ENCODE measurements around the gene LYSMD2.

Gene LYSMD2

GRCh38 chr15:51718219-51718618 lies 19.2 kb downstream of the LYSMD2 start:
- DNase-seq = no peak

- DNase-seq = no peak
Measured at GRCh38 chr15:51714911-51715310, 22.5 kb downstream of the LYSMD2 start.

- DNase-seq = no peak
Measured at GRCh38 chr15:51714162-51714561, 23.3 kb downstream of the LYSMD2 start.

- no peak for DNase-seq
Measured at GRCh38 chr15:51709031-51709430, 28.4 kb downstream of the LYSMD2 start.

GRCh38 chr15:51708013-51708412 lies 29.4 kb downstream of the LYSMD2 start:
- no peak for DNase-seq

GRCh38 chr15:51706926-51707608 lies 30.4 kb downstream of the LYSMD2 start:
- DNase-seq = no peak

- DNase-seq = no peak
Measured at GRCh38 chr15:51706291-51706690, 31.2 kb downstream of the LYSMD2 start.

GRCh38 chr15:51702710-51703109 lies 34.7 kb downstream of the LYSMD2 start:
- no peak for DNase-seq

GRCh38 chr15:51699373-51699772 lies 38.1 kb downstream of the LYSMD2 start:
- no peak for DNase-seq

GRCh38 chr15:51697163-51697562 lies 40.3 kb downstream of the LYSMD2 start:
- no peak for DNase-seq

- DNase-seq = no peak
Measured at GRCh38 chr15:51696566-51696965, 40.9 kb downstream of the LYSMD2 start.

- DNase-seq = no peak
Measured at GRCh38 chr15:51692154-51692553, 45.3 kb downstream of the LYSMD2 start.

- DNase-seq = no peak
Measured at GRCh38 chr15:51688863-51689262, 48.6 kb downstream of the LYSMD2 start.

GRCh38 chr15:51687565-51687964 lies 49.9 kb downstream of the LYSMD2 start:
- no peak for DNase-seq

GRCh38 chr15:51681303-51681963 lies 56.0 kb downstream of the LYSMD2 start, which contains the start of gene SCG3:
Gene SCG3 (plus strand): TSS chr15:51681503. CDS start chr15:51681756, 253 bp downstream.
- peak; percentile 40 for DNase-seq

GRCh38 chr15:51680321-51680720 lies 57.1 kb downstream of the LYSMD2 start:
- DNase-seq = no peak

- DNase-seq = no peak
Measured at GRCh38 chr15:51678096-51678495, 59.4 kb downstream of the LYSMD2 start.

- no peak for DNase-seq
Measured at GRCh38 chr15:51677452-51677851, 60.0 kb downstream of the LYSMD2 start.

- no peak for DNase-seq
Measured at GRCh38 chr15:51677021-51677420, 60.4 kb downstream of the LYSMD2 start.

GRCh38 chr15:51675234-51675633 lies 62.2 kb downstream of the LYSMD2 start:
- DNase-seq = no peak

All from activated effector memory CD4-positive, alpha-beta T cell treated with Interleukin-2 at 50 U/mL for 16 hours (primary cell).